ENCODE measurements around the gene DNAI2. TPM values are rescaled to one million over a fixed set of nuclear protein-coding genes. Genes with fewer than 3 reads are reported as not detected.
"Not testable (repeated sequence)": the region's sequence is repeated elsewhere in the genome, so short reads cannot be mapped to it uniquely, and the experiment has no call there.

The DNAI2 gene
- total RNA-seq, 4 donors from 2014 or later: 0.13 TPM; not detected in 3

DNA sequence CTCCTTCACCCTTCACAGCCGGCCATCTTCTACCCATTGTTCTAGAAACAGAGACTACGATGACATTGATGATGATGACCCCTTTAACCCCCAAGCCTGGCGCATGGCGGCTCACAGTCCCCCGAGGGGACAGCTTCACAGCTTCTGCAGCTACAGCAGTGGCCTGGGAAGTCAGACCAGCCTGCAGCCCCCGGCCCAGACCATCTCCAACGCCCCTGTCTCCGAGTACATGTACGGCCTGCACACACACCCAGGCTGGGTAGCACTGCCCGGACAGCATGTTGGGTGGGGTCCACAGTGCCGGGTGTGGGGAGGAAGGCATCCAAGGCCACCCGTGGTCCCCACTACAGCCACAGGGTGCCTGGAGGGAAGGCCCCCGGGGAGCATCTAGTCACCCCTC lies 21.0 kb upstream of the DNAI2 start:
- no peak for DNase-seq

GRCh38 chr17:74257311-74257710 lies 16.7 kb upstream of the DNAI2 start:
- intact Hi-C loops (cut with DNase I): no loop called here
- H3K27me3 ChIP-seq: no peaks in the 10 kb centered on the region
- H3K4me1 ChIP-seq: peaks cover 0 to 7% of the 10 kb centered on the region in 2 donors
- no peak overlapping the region for H3K4me3 ChIP-seq (replicated peaks in 1 of 3)
- TF ChIP-seq POLR2A (IDR thresholded peaks at IDR 0.05): no peak
- TF ChIP-seq CTCF (IDR thresholded peaks at IDR 0.05): no peak
- no peaks in the 10 kb centered on the region for H3K9me3 ChIP-seq
- 82 to 90% methylated on average over 6 to 10 of the region's 10 CpGs for WGBS, 2 donors
- H3K27ac ChIP-seq: no peak overlapping the region
- no peak for DNase-seq
- no peaks in the 10 kb centered on the region for H3K36me3 ChIP-seq

More for the DNA sequence above, 21.0 kb upstream of the DNAI2 start:
- H3K36me3 ChIP-seq: no peaks in the 10 kb centered on the region
- H3K27ac ChIP-seq: no peak overlapping the region
- WGBS, 2 donors: 94 to 96% methylated on average over 4 to 10 of the region's 13 CpGs
- intact Hi-C loops (cut with DNase I): no loop called here
- H3K4me1 ChIP-seq: no peaks in the 10 kb centered on the region
- TF ChIP-seq POLR2A (IDR thresholded peaks at IDR 0.05): no peak
- no peak for TF ChIP-seq CTCF (IDR thresholded peaks at IDR 0.05)
- H3K4me3 ChIP-seq (replicated peaks in 1 of 3): no peak overlapping the region
- no peaks in the 10 kb centered on the region for H3K27me3 ChIP-seq
- H3K9me3 ChIP-seq: no peaks in the 10 kb centered on the region

GRCh38 chr17:74259667-74260524 lies 14.1 kb upstream of the DNAI2 start:
- WGBS, 2 donors: 83 to 84% methylated on average over 19 to 21 of the region's 21 CpGs
- no peaks in the 10 kb centered on the region for H3K36me3 ChIP-seq

DNA sequence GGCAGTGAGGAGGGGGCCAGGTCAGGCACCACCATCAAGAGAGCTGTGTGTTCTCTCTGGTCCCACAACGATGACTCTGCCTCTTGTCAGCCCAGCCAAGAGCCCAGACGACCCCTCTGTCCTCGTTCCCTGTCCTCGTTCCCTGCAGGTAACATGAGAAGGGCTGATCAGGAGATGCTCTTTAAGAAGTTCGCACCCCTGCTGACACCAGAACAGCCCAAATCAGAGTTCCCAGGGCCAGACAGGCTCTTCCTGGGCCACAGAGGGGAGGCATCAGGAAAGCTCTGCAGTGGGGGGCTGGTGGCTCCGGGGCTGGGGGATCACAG lies 13.5 kb upstream of the DNAI2 start:
- H3K4me3 ChIP-seq (replicated peaks in 1 of 3): no peak overlapping the region
- H3K27me3 ChIP-seq: no peaks in the 10 kb centered on the region
- TF ChIP-seq CTCF (IDR thresholded peaks at IDR 0.05): no peak
- H3K27ac ChIP-seq: no peak overlapping the region
- 76 to 82% methylated on average over 4 to 6 of the region's 6 CpGs for WGBS, 2 donors
- no peak for DNase-seq
- intact Hi-C loops (cut with DNase I): no loop called here
- H3K9me3 ChIP-seq: no peaks in the 10 kb centered on the region
- H3K36me3 ChIP-seq: no peaks in the 10 kb centered on the region
- peaks cover 0 to 7% of the 10 kb centered on the region in 2 donors for H3K4me1 ChIP-seq

More at GRCh38 chr17:74259667-74260524, 14.1 kb upstream of the DNAI2 start:
- no peak for DNase-seq
- no peaks in the 10 kb centered on the region for H3K9me3 ChIP-seq
- H3K4me1 ChIP-seq: peaks cover 0 to 7% of the 10 kb centered on the region in 2 donors
- intact Hi-C loops (cut with DNase I): no loop called here
- no peak overlapping the region for H3K4me3 ChIP-seq (replicated peaks in 1 of 3)
- TF ChIP-seq POLR2A (IDR thresholded peaks at IDR 0.05) (no peak), CTCF (IDR thresholded peaks at IDR 0.05) (no peak)
- H3K27ac ChIP-seq: no peak overlapping the region
- no peaks in the 10 kb centered on the region for H3K27me3 ChIP-seq

GRCh38 chr17:74262601-74263000 lies 11.4 kb upstream of the DNAI2 start:
- H3K27ac ChIP-seq: no peak overlapping the region
- intact Hi-C loops (cut with DNase I): no loop called here
- no peaks in the 10 kb centered on the region for H3K27me3 ChIP-seq
- H3K36me3 ChIP-seq: no peaks in the 10 kb centered on the region
- H3K4me3 ChIP-seq (replicated peaks in 1 of 3): no peak overlapping the region
- DNase-seq: no peak
- WGBS, 2 donors: 87 to 96% methylated on average over 7 of the region's 7 CpGs
- H3K9me3 ChIP-seq: no peaks in the 10 kb centered on the region
- TF ChIP-seq POLR2A (IDR thresholded peaks at IDR 0.05) (no peak), CTCF (IDR thresholded peaks at IDR 0.05) (no peak)
- peaks cover 0 to 7% of the 10 kb centered on the region in 2 donors for H3K4me1 ChIP-seq

GRCh38 chr17:74267054-74267453 lies 7.0 kb upstream of the DNAI2 start:
- H3K27me3 ChIP-seq; H3K36me3 ChIP-seq; intact Hi-C loops (cut with DNase I); H3K27ac ChIP-seq; H3K4me3 ChIP-seq (replicated peaks in 1 of 3); DNase-seq; H3K9me3 ChIP-seq: not testable (repeated sequence)
- H3K4me1 ChIP-seq: peaks cover 11 to 22% of the 10 kb centered on the region in 2 donors
- WGBS, 2 donors: 95 to 96% methylated on average over 4 of the region's 4 CpGs

All from thyroid gland (tissue), 4 donors.